RPMI7951 (cell line): Measurements from ENCODE around the gene PGM2. TPM values are rescaled to one million over a fixed set of nuclear protein-coding genes. Genes with fewer than 3 reads are reported as not detected.
"Not testable (repeated sequence)": the region's sequence is repeated elsewhere in the genome, so short reads cannot be mapped to it uniquely, and the experiment has no call there.

Experiments
- DNase-seq: peaks from one replicate; pipeline ENCODE4 v3.0.0-alpha.2; 2012; ENCODE audit warnings: low read depth
- total RNA-seq: library from RNA; depleted of rRNA; stranded (reverse); fragments of >200 nt; shearing (Covaris generic); gene quantifications from 2 replicates; pipeline ENCODE4 v1.2.3, GENCODE V29; 2014; rRNA removed

The PGM2 gene
- 39.8 and 46.6 TPM in 2 replicates for total RNA-seq

DNA sequence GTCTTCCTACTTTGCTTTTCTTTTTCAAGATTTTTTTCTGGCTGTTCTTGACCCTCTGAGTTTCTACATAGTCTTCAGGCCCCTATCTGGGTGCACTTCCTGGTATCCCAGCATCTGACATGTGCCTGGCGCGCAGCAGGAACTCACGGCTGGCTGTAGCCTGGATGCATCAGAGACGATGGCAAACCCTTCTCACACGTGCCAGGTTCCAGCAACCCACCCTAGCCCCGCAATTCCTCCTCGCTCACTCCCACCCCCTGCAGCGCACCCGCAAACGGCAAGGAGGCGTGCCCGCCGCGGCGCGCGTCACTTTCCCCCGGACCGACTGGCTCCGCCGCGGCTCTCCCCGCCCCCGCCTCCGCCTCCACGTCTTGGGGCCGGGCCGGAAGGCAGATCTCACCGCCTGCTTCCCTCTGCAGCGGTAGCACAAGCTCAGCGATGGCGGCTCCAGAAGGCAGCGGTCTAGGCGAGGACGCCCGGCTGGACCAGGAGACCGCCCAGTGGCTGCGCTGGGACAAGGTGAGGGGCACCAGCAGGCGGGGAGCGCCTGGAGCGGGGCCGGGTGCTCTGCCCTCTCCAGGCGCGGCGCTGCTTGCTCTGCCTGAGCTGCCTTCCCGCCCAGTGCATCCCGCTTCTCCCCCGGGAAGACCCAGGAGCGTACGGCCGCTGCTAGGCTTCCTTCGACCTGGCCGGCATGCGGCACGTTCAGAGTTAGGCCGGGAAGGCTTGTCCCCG is at the start of gene PGM2:
Gene PGM2 (plus strand): TSS at position 392 of the 735 bp plus-strand sequence. CDS start 47 bp downstream, at position 439.
- peak; percentile 78 for DNase-seq

DNA sequence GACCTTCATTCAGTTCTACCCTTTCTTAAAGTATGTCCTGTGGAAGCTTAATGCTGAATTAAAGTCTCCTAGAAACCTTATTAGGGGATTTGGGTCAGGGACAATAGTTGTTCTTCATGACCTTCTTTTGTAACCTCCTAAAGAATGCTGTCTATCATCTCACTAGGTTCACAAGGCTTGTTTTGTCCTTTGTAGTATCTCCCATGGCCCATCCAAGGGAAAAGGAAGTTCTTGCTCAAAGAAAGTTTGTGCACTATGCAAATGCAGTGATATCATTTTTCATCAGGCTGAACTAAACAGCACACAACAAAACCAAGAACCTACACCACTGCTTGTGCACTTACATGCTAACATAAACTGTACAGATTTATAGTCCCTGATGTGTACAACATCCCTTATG is 46.6 kb upstream of the PGM2 start:
- no peak for DNase-seq

DNA sequence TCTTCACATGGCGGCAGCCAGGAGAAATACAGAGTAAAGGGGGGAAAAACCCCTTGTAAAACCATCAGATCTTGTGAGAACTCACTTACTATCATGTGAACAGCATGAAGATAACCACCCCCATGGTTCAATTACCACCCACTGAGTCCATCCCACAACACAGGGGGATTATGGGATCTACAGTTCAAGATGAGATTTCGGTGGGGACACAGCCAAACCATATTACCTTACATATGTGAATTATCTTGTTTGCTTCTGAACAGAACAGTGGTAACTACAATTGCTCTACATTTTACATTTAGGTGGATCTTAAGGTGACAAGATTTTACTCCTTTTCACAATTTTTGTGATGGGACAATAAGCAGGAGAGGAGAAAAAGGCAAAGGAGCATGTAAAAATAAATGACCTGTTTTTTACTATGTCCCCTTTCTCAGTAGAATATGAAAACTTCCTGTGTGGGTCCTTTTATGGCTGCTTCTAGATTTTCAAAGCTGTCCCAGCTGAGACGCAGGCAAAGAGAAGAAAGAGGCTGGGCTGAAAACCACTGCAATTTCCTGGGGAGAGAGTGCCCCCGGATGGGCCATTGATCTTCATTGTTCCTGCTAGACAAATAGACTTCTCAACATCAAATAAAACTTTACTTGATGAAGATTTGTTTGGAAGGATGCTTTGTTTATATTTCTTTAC is 45.9 kb upstream of the PGM2 start:
- peak; percentile 20 for DNase-seq

DNA sequence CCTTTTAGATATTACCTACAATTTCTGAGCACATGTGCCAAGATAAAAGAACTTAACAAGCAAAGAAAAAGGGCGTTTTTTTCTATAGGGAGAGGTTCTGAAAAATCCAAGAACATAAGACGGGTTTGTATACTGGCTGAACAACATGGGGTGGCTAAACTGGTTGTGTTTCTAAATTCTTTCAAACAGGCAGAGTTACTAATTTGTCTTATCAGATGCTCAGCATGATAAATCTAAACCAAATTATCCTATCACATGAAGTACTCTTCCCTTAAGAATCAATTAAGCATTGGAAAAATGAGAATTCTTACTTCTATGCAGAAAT is 45.4 kb upstream of the PGM2 start:
- DNase-seq = no peak

DNA sequence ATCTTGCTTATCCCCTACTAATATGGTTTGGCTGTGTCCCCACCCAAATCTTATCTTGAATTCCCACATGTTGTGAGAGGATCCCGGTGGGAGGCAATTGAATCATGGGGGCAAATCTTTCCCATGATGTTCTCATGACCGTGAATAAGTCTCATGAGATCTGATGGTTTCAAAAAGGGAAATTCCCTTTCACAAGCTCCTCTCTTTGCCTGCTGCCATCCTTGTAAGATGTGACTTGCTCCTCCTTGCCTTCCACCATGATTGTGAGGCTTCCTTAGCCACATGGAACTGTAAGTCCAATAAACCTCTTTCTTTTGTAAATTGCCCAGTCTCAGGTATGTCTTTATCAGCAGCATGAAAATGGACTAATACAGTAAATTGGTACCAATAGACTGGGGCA is 40.2 kb upstream of the PGM2 start:
- not testable (repeated sequence) for DNase-seq

DNA sequence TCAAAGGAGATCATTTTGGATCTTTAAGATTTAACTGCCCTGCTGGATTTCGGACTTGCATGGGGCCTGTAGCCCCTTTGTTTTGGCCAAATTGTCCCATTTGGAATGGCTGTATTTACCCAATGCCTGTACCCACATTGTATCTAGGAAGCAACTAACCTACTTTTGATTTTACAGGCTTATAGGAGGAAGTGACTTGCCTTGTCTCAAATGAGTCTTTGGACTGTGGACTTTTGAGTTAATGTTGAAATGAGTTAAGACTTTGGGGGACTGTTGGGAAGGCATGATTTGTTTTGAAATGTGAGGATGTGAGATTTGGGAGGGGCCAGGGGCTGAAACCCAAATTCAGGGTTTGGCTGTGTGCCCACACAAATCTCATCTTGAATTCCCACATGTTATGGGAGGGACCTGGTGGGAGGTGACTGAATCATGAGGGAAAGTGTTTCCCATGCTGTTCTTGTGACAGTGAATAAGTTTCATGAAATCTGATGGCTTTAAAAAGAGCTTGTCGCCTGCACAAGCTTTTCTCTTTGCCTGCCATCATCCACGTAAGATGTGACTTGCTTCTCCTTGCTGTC is 38.5 kb upstream of the PGM2 start:
- not testable (repeated sequence) for DNase-seq

DNA sequence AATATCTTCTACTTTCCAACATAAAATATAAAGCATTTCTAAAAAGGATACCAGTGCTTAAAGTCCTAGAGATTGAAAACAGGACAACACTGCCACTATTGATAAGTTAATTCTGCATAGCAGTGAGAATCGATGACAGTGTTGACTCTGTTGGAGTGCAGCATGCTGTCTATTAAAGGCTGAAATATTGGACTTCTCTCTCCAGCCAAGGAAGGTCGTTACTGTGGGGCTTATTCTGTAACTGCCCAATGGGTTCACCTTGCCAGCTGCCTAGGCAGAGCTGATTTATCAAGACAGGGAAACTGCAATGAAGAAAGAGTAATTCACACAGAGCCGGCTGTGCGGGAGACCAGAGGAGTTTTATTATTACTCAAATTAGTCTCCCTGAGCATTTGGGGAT is 37.7 kb upstream of the PGM2 start:
- no peak for DNase-seq

DNA sequence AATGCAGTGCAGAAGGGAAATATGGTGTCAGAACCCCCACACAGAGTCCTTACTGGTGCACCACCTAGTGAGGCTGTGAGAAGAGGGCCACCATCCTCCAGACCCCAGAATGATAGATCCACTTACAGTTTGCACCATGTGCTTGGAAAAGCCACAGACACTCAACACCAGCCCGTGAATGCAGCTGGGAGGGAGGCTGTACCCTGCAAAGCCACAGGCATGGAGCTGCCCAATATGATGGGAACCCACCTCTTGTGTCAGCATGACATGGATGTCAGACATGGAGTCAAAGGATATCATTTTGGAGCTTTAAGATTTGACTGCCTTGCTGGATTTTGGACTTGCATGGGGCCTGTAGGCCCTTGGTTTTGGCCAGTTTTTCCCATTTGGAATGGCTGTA is 34.2 kb upstream of the PGM2 start:
- no peak for DNase-seq

DNA sequence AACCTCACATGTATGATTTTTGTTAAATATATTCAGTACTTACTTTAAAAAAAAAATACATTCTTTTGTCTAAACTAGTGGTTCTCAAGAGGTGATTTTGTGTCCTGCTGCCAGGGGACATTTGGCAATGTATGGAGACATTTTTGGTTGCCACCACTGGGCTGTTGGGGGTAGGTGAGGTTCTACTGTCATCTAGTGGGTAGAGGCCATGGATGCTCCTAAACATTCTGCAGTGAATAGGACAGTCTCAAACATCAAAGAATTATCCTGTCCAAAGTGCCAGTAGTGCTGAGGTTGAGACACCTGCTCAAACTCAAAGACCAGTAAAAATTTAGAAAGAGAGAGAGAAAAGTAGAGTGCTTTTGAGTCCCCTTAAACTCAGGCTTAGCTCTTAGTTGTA is 32.9 kb upstream of the PGM2 start:
- peak; percentile 21 for DNase-seq

DNA sequence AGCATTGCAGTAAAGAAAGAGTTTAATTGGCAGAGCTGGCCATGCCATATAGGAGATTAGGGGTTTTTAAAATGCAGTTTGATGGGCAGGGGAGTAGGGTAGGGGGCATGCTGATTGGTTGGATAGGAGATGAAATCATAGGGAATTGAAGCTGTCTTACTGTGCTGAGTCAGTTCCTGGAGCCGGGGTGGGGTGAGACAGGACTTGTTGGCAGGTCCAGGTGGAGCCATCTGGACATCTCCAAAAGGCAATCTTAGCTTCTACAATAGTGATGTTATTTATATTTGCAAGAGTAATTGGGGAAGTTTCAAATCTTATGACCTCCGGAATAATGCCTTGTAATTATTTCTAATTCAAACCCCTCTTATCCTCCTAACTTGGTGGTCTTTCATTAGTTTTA is 32.4 kb upstream of the PGM2 start:
- no peak for DNase-seq

DNA sequence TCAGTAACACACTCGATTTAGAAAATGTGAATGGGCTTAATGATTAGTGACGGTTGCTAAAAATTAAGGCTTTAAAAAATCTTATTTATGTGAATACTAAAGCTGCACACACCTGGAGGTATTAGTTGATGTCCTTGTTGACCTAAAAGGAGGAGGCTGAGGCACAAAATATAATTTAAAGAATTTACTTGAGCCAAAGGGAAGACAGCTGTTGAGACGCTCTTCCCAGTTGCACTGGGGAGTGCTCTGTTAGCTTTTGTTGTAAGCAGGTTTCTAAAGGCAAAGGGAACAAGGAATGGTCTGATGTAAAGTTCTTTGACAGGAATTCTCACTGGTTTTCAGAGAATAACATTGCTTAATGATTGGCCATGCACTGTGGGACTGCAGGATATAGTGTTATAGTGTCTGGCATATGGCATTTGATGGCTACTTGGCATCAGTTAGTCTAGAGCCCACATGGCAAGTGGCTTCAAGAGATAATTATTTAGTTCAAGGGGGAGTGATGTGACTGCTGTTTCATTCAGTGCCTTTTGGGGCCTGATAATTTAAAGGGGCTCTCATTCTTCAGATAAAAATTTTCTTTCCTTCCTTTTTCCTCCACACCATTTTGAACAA is 30.8 kb upstream of the PGM2 start:
- DNase-seq = no peak

DNA sequence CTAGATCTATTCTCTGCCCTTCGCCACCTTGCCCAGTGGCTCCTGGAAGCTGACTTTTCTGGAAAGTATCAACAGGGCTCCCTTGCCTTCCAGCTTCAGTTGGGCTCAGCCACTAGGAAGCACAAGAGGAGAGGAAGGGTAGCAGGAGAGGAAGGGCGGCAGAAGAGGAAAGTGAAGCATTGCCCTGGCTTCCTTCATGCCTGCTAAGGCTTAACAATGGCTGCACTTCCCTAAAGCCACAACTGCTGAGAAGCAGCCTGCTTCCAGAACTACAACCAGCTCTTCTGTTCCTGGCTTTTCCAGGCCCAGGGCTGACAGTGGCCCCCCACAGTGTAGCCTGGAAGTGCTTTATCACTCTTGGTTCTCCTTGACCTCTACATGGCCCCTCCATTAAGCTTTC is 29.1 kb upstream of the PGM2 start:
- no peak for DNase-seq

DNA sequence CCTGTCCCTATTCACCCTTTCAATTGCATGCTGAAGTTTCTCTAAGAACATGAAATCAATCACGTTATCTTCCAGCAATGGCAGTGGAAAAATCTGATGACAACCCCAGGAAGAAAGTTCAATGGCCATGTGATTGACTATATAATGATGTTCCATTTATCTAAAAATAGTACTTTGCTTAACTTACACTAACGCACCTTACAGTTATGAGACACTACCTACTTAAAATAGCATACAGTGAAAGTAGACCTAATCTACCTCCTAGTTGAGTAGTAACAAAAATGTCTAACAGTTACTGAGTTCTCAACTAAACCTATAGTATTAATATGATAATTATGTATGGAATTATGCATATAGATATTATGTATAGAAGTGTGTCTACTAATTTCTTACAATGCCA is 28.6 kb upstream of the PGM2 start:
- DNase-seq = no peak

DNA sequence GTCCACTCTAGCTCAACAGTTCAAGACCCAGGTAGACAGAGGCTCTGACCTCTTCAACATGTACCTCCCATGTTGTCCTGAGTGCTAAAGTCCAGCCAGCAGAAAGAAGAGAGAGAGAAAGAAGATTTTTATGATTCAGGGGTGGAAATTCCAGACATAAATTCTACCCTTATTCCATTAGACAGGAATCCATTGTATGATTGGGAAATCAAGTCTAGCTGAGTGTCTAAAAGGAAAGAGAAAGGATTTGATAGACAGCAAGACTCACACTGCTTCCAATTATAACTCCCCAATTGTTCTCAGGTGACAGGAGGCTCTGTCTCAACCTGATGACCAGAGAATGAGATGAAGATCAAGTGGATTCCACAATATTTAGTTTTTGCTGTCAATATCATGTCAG is 27.9 kb upstream of the PGM2 start:
- no peak for DNase-seq

DNA sequence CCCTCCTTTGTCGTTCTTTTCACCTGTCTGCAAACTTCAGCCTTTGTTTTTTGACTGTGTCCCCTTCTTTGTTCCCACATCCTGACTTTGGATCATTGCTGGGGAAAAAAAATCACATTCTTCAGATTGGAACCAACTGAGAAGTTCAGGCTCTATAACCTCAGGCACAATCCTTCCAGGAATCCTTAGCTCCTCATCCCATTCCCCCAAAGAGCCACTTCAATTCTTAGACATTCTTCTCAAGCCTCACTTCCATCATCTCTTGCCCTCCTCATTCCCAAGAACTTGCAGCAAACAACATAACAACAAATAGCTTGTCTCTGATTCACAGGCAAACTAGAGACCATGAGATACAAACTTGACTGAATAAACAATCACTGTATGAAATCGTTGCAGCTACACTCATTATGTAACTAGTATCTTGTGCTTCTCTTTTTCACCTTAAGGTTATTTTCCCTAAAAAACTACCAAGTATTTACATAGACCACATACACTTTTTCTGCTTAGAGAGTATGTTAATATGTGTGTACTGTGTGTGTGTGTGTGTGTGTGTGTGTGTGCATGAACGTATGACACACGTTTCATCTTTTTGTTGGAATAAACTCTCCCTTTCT is 26.4 kb upstream of the PGM2 start:
- DNase-seq = no peak

DNA sequence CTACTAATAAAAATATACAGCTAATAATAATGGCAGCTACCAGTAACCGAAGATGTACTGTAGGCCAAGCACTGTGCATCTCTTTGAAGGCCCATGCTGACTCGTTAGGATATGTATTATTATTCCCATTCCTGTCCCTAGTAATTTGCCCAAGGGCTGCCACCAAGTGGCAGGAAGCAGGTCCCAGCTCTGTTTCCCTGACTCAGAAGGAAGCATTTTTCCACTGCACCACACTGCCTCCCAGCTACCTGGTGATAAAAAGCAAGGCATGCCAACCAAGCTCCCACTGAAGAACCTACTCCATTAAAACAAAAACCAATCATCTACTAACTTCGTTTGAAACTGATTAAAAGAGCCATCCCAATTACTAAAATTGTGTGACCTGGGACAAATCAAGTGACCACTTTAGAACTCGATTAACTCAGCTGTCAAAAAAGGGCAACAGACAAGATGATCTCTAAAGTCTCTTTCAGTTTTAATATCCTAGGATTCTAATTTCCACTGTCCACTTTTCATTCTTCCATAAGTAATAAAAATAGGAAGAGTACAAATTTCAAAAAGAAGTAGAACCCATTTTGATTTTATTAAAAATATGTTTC is 24.3 kb upstream of the PGM2 start:
- DNase-seq = peak; percentile 74

DNA sequence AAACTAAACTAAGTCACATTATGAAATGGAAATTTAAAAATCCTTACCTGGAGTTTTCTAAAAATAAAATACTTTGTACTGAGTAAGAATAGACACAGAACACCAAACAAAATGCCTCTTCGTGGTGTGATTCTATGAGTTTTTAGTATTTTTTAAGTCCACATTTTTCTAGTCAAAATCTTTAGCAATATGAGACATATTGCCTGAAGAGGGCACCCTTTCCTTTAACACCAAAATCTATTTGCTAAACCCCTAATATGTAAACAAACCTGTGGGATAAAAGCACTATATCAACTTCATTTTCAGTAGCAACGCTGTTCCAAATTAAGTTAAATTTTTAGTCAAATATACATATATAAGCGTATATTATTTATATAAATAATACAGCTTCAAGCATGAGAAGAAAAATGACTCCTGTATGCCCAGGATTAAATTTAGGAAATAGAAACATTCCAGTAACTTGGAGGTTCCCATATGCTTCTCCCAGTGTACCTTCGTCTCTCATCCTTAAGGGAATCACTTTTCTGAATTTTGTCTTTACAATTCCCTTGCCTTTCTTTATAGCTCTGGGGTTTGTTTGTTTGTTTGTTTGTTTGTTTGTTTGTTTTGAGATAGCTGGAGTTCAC is 23.0 kb upstream of the PGM2 start:
- peak; percentile 59 for DNase-seq

DNA sequence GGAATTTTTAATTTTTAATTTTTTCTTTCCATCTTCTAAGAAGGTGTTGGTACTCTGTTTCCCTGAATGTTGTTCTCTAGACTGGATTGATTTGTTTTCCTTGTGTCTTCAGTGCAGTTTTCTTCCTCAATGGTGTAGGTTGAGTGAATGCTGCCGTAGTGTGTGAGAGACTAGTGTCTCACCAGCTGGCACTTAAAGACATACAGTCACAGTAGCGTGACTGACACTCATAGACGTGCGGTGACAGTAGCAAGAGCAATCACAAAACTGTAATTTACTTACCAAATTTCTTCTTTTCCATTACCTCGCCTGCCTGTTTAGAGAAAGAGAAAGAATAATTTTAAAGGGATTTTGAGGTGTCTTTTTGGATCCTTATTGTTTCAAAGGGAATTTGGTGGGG is 21.4 kb upstream of the PGM2 start:
- DNase-seq = peak; percentile 6

DNA sequence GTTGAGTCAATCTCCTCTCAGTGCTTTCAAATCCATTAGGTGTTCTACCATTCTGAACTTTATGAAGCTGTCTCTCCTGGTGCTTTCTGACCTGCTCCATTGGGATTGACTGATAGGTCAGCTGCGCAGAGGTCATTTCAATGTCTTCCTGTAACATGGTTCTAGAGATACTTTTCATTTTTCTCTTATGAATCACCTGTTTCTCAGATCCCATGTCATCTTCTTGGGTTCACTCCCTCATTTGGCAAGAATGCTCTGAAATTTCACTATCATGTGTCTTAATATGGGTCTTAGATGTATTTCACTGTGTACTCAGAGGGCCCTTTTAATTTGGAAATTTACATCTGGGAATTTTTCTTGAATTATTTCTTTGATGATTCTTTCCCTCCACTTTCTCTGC is 13.8 kb upstream of the PGM2 start:
- DNase-seq = peak; percentile 70

DNA sequence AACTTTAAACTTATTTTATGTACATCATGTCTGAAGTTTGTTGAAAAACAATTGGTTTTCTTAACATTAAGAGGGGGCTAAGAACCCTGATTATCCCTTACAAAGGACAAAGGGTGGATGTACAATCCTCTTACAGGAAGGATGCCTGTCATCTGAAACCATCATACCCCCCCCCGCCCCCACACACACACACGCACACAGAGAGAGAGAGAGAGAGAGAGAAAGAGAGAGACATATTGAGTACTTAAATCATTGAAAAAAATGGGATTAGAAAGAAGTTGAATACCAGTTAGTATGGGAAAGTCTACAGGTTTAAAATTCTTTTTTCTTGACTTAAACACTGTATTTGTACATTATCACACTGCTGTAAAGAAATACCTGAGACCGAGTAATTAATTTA is 10.9 kb upstream of the PGM2 start:
- DNase-seq = no peak

DNA sequence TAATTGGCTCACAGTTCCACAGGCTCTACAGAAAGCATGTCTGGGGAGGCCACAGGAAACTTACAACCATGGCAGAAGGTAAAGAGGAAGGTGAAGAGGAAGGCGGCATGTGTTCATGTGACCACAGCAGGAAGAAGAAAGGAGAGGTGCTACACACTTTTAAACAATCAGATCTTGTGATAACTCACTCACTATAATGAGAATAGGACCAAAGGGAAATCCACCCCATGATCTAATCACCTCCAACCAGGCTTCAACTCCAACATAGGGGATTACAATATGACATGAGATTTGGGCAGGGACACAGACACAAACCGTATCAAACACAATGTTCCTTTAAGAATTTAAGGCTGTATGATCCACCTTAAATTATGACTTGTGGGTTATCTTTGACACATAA is 10.5 kb upstream of the PGM2 start:
- DNase-seq = no peak

DNA sequence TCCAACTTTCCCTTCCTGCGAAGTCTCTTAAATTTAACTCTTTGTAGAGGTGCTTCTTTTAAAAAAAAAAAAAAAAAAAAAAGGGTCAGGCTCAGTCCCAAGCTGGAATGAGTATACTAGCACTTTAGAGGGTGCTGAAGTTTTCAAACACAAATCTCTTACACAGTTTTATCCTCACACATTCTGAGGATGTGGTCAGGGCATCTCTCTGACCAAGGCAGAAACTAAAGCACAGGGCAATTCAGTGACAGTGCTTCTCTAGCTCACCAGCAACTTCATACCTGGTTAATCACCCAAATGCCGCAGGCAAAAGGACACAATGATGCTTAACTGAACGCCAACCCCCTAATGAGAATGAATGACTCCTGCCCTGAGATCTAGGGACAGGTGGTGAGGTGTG is 9.8 kb upstream of the PGM2 start:
- DNase-seq = no peak
